ENCODE data around the gene MYPN. TPM values are rescaled to one million over a fixed set of nuclear protein-coding genes. Genes with fewer than 3 reads are reported as not detected.

The MYPN gene
- total RNA-seq, 2 donors from 2014 or later: 2.3 TPM; not detected in 1

DNA sequence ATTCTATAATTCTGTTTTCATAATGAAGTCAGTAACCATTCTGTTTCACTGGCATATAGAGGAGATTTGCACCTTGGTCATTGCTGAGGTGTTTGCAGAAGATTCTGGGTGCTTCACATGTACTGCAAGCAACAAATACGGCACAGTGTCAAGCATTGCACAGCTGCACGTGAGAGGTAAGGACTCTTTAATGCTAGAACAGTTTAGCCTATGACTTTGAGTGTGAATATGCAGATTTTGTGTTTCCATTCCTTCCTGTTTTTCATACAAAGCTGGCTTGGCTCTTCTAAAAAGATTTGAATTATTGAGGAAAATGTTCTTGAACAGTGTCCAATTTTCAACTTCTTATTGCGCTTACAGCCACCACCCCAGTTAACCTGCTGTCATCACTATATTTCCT is 56.4 kb downstream of the MYPN start:
- intact Hi-C loops (cut with DNase I): no loop called here
- DNase-seq: no peak
- H3K27me3 ChIP-seq: no peaks in the 10 kb centered on the region
- no peaks in the 10 kb centered on the region for H3K36me3 ChIP-seq (replicated peaks in 1 of 2; ENCODE audit: insufficient read depth in 1 of 2, low read depth in 2 of 2)
- peaks cover 5% of the 10 kb centered on the region for H3K4me1 ChIP-seq
- ATAC-seq: no peak
- no peak overlapping the region for H3K27ac ChIP-seq
- no peaks in the 10 kb centered on the region for H3K9me3 ChIP-seq
- H3K4me3 ChIP-seq: no peak overlapping the region
- WGBS, 2 donors: 79 to 81% methylated on average over 3 of the region's 3 CpGs
- TF ChIP-seq, protein P1, sequence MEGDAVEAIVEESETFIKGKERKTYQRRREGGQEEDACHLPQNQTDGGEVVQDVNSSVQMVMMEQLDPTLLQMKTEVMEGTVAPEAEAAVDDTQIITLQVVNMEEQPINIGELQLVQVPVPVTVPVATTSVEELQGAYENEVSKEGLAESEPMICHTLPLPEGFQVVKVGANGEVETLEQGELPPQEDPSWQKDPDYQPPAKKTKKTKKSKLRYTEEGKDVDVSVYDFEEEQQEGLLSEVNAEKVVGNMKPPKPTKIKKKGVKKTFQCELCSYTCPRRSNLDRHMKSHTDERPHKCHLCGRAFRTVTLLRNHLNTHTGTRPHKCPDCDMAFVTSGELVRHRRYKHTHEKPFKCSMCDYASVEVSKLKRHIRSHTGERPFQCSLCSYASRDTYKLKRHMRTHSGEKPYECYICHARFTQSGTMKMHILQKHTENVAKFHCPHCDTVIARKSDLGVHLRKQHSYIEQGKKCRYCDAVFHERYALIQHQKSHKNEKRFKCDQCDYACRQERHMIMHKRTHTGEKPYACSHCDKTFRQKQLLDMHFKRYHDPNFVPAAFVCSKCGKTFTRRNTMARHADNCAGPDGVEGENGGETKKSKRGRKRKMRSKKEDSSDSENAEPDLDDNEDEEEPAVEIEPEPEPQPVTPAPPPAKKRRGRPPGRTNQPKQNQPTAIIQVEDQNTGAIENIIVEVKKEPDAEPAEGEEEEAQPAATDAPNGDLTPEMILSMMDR (IDR thresholded peaks at IDR 0.05): no peak
- no peak for TF ChIP-seq POLR2A (IDR thresholded peaks at IDR 0.05)

DNA sequence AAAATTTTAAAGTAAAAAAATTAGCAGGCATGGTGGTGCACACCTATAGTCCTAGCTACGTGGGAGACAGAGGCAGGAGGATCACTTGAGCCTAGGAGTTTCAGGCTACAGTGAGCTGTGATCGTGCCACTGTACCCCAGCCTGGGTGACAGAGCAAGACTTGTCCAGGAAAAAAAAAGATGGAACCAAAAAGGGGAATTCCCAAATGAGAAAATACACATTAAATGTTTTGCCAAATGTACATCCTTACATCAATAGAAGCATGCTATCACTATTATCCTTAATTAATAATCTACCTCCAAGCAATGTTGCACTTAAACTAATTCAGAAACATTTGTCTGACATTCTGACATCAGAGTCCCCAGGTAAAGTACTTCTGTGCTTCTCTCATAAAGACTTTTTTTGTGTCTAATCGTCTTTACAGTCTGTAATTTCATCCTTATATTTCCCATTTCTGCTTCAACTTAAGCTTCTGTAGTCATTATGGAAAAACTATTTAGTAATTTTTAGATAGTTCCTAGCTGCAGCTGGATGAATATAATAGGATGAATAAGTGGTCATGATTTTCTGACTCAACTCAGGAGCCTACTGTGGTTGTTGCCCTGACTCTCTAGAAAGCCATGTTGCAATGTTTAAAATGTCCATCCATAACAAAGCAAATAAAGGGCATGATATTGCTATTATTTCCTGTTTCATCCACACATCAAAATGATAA is 57.7 kb downstream of the MYPN start:
- Histone ChIP-seq H3K36me3 (replicated peaks in 1 of 2; ENCODE audit: insufficient read depth in 1 of 2, low read depth in 2 of 2) (no peaks in the 10 kb centered on the region), H3K27me3 (no peaks in the 10 kb centered on the region), H3K4me3 (no peak overlapping the region), H3K4me1 (peaks cover 5% of the 10 kb centered on the region), H3K27ac (no peak overlapping the region), H3K9me3 (no peaks in the 10 kb centered on the region)
- 85 to 88% methylated on average over 3 of the region's 3 CpGs for WGBS, 2 donors
- TF ChIP-seq POLR2A (IDR thresholded peaks at IDR 0.05): no peak
- TF ChIP-seq, protein P1 (IDR thresholded peaks at IDR 0.05): no peak
- ATAC-seq (no peak), DNase-seq (no peak)
- intact Hi-C loops (cut with DNase I): no loop called here

DNA sequence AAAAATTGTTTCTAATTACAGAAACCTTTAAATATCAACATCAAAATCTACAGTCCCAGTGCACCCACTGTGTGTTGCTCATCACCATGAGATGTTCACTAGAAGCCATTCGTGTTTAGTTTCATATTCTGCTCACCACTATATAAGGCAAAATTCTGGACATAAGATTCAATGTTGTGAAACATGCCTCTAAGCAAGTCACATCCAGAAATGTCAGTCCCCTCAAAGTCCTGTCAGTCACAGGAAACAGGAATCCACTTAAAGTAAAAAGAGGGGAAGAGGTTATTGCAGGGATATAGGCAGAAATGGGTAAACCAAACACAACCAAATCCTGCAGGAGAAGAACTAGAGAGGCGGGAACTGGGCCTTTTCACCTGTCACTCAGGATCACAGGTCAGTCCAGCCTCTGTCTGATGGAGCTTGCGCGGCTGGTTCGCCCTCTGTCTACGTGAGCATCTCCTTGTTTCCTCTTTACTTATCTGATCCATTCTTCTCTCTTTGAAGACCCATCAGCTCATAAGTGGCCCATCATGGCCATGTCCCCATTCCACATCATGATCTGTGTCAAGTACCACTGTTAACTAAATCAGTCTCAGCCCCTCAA is 58.4 kb downstream of the MYPN start:
- no peak overlapping the region for H3K4me3 ChIP-seq
- WGBS, 2 donors: 91 to 92% methylated on average over 6 of the region's 6 CpGs
- no peaks in the 10 kb centered on the region for H3K36me3 ChIP-seq (replicated peaks in 1 of 2; ENCODE audit: insufficient read depth in 1 of 2, low read depth in 2 of 2)
- no peak for ATAC-seq
- H3K9me3 ChIP-seq: no peaks in the 10 kb centered on the region
- peaks cover 5% of the 10 kb centered on the region for H3K4me1 ChIP-seq
- intact Hi-C loops (cut with DNase I): no loop called here
- TF ChIP-seq, protein P1 (IDR thresholded peaks at IDR 0.05): no peak
- no peak for TF ChIP-seq POLR2A (IDR thresholded peaks at IDR 0.05)
- H3K27me3 ChIP-seq: no peaks in the 10 kb centered on the region
- no peak overlapping the region for H3K27ac ChIP-seq
- no peak for DNase-seq

- Histone ChIP-seq H3K4me1 (no peaks in the 10 kb centered on the region), H3K4me3 (no peak overlapping the region), H3K36me3 (replicated peaks in 1 of 2; ENCODE audit: insufficient read depth in 1 of 2, low read depth in 2 of 2) (no peaks in the 10 kb centered on the region), H3K27me3 (no peaks in the 10 kb centered on the region), H3K9me3 (no peaks in the 10 kb centered on the region), H3K27ac (no peak overlapping the region)
- 83 to 90% methylated on average over 1 of the region's 1 CpG for WGBS, 2 donors
- DNase-seq (no peak), ATAC-seq (no peak)
- intact Hi-C loops (cut with DNase I): no loop called here
- no peak for TF ChIP-seq POLR2A (IDR thresholded peaks at IDR 0.05)
- TF ChIP-seq, protein P1 (IDR thresholded peaks at IDR 0.05): no peak
These were observed 62.3 kb downstream of the MYPN start for GRCh38 chr10:68171539-68172080.

Data from body of pancreas (tissue), 4 donors.